Measurements from ENCODE around the gene IPMK.

GRCh38 chr10:58157076-58157766, 110.5 kb downstream of the IPMK start:
- no peak for TF ChIP-seq CTCF (IDR thresholded peaks at IDR 0.05)
- no peak for TF ChIP-seq POLR2A (IDR thresholded peaks at IDR 0.05)
- no peak for TF ChIP-seq EP300 (IDR thresholded peaks at IDR 0.05)

Measured in ovary (tissue), 3 donors.